ENCODE results near the gene LYST. TPM values are rescaled to one million over a fixed set of nuclear protein-coding genes. Genes with fewer than 3 reads are reported as not detected.

The LYST gene
- total RNA-seq, 1 experiment from 2014 or later: 23.9 TPM

- peaks cover 11% of the 10 kb centered on the region for H3K36me3 Mint-ChIP-seq (ENCODE audit: insufficient read depth, unreplicated experiment)
Measured at GRCh38 chr1:235843461-235843961, 23.2 kb downstream of the LYST start.

GRCh38 chr1:235841938-235842545 lies 24.7 kb downstream of the LYST start:
- no peak for TF ChIP-seq CTCF (IDR thresholded peaks at IDR 0.05; ENCODE audit: unreplicated experiment)
- ChIA-PET CTCF (interaction anchor here (0.6 to 8.1 kb wide), 30 partner anchors 10 to 360 kb away, joined by 3 to 92 read pairs (median 8); partner anchors contain the start of genes B3GALNT2 and LYST), POLR2A (interaction anchor here (0.6 to 3.3 kb wide), 8 partner anchors 9 to 112 kb away, joined by 3 to 14 read pairs (median 5); partner anchors contain the start of gene LYST)
- intact Hi-C loops (cut with micrococcal nuclease): loop anchor here (2.0 kb wide), 1 partner anchor 337 kb away; the partner anchor contains the start of gene B3GALNT2
- no peak overlapping the region for H3K27ac Mint-ChIP-seq (ENCODE audit: low read depth, unreplicated experiment)
- BruUV-seq (replicated peaks): no TSS peak
- H3K27me3 Mint-ChIP-seq (ENCODE audit: insufficient read depth, unreplicated experiment): no peaks in the 10 kb centered on the region
- peaks cover 6% of the 10 kb centered on the region for H3K36me3 Mint-ChIP-seq (ENCODE audit: insufficient read depth, unreplicated experiment)
- peaks cover 10% of the 10 kb centered on the region for H3K9me3 Mint-ChIP-seq (ENCODE audit: unreplicated experiment)
- H3K4me3 Mint-ChIP-seq (ENCODE audit: unreplicated experiment): no peak overlapping the region
- H3K4me1 Mint-ChIP-seq (ENCODE audit: insufficient read depth, unreplicated experiment): no peaks in the 10 kb centered on the region
- no peak for DNase-seq (ENCODE audit: unreplicated experiment)

More at GRCh38 chr1:235843461-235843961, 23.2 kb downstream of the LYST start:
- Mint-ChIP-seq H3K27ac (ENCODE audit: low read depth, unreplicated experiment) (no peak overlapping the region), H3K4me3 (ENCODE audit: unreplicated experiment) (no peak overlapping the region), H3K4me1 (ENCODE audit: insufficient read depth, unreplicated experiment) (no peaks in the 10 kb centered on the region), H3K9me3 (ENCODE audit: unreplicated experiment) (peaks cover 16% of the 10 kb centered on the region), H3K27me3 (ENCODE audit: insufficient read depth, unreplicated experiment) (no peaks in the 10 kb centered on the region)
- peak; percentile 76 for DNase-seq (ENCODE audit: unreplicated experiment)
- intact Hi-C loops (cut with micrococcal nuclease): loop anchor here (1.0 to 2.0 kb wide), 3 partner anchors 60 to 339 kb away; partner anchors contain the start of gene B3GALNT2
- TF ChIP-seq CTCF (IDR thresholded peaks at IDR 0.05; ENCODE audit: unreplicated experiment): peak; percentile 76
- CTCF ChIA-PET: interaction anchor here (0.5 to 8.1 kb wide), 56 partner anchors 10 to 1452 kb away, joined by 3 to 92 read pairs (median 5); partner anchors contain the start of gene LYST
- POLR2A ChIA-PET: interaction anchor here (0.7 to 3.3 kb wide), 13 partner anchors 9 to 340 kb away, joined by 3 to 14 read pairs (median 4); partner anchors contain the start of genes B3GALNT2 and LYST
- BruUV-seq (replicated peaks): no TSS peak

GRCh38 chr1:235838021-235838420 lies 28.7 kb downstream of the LYST start:
- intact Hi-C loops (cut with micrococcal nuclease): no loop called here

More at GRCh38 chr1:235838021-235838420, 28.7 kb downstream of the LYST start:
- DNase-seq (ENCODE audit: unreplicated experiment): no peak
- TF ChIP-seq CTCF (IDR thresholded peaks at IDR 0.05; ENCODE audit: unreplicated experiment): no peak
- ChIA-PET CTCF (interaction anchor here (0.6 to 3.1 kb wide), 12 partner anchors 8 to 324 kb away, joined by 3 to 12 read pairs (median 6); no protein-coding TSS in a partner anchor), POLR2A (interaction anchor here (0.6 to 1.5 kb wide), 7 partner anchors 8 to 30 kb away, joined by 3 to 5 read pairs (median 3); no protein-coding TSS in a partner anchor)
- Mint-ChIP-seq H3K9me3 (ENCODE audit: unreplicated experiment) (no peaks in the 10 kb centered on the region), H3K4me1 (ENCODE audit: insufficient read depth, unreplicated experiment) (no peaks in the 10 kb centered on the region), H3K36me3 (ENCODE audit: insufficient read depth, unreplicated experiment) (peaks cover 6% of the 10 kb centered on the region), H3K4me3 (ENCODE audit: unreplicated experiment) (no peak overlapping the region), H3K27me3 (ENCODE audit: insufficient read depth, unreplicated experiment) (no peaks in the 10 kb centered on the region), H3K27ac (ENCODE audit: low read depth, unreplicated experiment) (no peak overlapping the region)
- no TSS peak for BruUV-seq (replicated peaks)
